Sigmoid colon (tissue), 4 donors: Measurements from ENCODE around the gene S100A7.

Experiments used
- EP300 ChIP-seq, 4 donors: sonication (generic); formaldehyde crosslinking; IDR thresholded peaks; one replicate each; pipeline ENCODE4 v1.6.1; 2017; ENCODE audit warnings: antibody characterized with exemption in 4 of 4
- POLR2A ChIP-seq, 2 donors: fragments of 450-650 bp; IDR thresholded peaks; one replicate each; pipeline ENCODE4 v1.6.1; 2016; ENCODE audit warnings: antibody characterized with exemption in 2 of 2, mild to moderate bottlenecking in 2 of 2, moderate library complexity in 2 of 2
- POLR2AphosphoS5 ChIP-seq, 4 donors: sonication (generic); formaldehyde crosslinking; IDR thresholded peaks; one replicate each; pipeline ENCODE4 v1.6.1; 2017; ENCODE audit warnings: antibody characterized with exemption in 4 of 4
- TF ChIP-seq, protein P1 (sequence below), 4 experiments: fragments of 450-650 bp in 3 of 4; fragments of 200-600 bp in 1 of 4; IDR thresholded peaks; one replicate each; pipeline ENCODE4 v1.5.1; 2016 to 2019; ENCODE audit warnings: antibody characterized with exemption in 4 of 4, mild to moderate bottlenecking in 3 of 4, moderate library complexity in 2 of 4

GRCh38 chr1:153430166-153430553, 30.3 kb downstream of the S100A7 start:
- TF ChIP-seq, protein P1, sequence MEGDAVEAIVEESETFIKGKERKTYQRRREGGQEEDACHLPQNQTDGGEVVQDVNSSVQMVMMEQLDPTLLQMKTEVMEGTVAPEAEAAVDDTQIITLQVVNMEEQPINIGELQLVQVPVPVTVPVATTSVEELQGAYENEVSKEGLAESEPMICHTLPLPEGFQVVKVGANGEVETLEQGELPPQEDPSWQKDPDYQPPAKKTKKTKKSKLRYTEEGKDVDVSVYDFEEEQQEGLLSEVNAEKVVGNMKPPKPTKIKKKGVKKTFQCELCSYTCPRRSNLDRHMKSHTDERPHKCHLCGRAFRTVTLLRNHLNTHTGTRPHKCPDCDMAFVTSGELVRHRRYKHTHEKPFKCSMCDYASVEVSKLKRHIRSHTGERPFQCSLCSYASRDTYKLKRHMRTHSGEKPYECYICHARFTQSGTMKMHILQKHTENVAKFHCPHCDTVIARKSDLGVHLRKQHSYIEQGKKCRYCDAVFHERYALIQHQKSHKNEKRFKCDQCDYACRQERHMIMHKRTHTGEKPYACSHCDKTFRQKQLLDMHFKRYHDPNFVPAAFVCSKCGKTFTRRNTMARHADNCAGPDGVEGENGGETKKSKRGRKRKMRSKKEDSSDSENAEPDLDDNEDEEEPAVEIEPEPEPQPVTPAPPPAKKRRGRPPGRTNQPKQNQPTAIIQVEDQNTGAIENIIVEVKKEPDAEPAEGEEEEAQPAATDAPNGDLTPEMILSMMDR (IDR thresholded peaks at IDR 0.05) = no peak
- TF ChIP-seq POLR2A (IDR thresholded peaks at IDR 0.05) = no peak
- TF ChIP-seq POLR2AphosphoS5 (IDR thresholded peaks at IDR 0.05) = no peak
- TF ChIP-seq EP300 (IDR thresholded peaks at IDR 0.05) = no peak
